T1000 (cell line): ENCODE results near the gene ARHGAP18.

Experiments
- DNase-seq: peaks from one replicate; lab custom pipeline; 2025; ENCODE audit warnings: mixed read lengths; lab: John Stamatoyannopoulos, UW

ARHGAP18 gene

GRCh38 chr6:129614464-129614863 is 95.5 kb downstream of the ARHGAP18 start:
- no peak for DNase-seq

GRCh38 chr6:129612440-129612839 is 97.5 kb downstream of the ARHGAP18 start:
- no peak for DNase-seq

- DNase-seq: no peak
Observed at GRCh38 chr6:129609635-129610034, 100.3 kb downstream of the ARHGAP18 start.

- no peak for DNase-seq
Observed at GRCh38 chr6:129608886-129609537, 101.0 kb downstream of the ARHGAP18 start.

- DNase-seq: no peak
Observed at GRCh38 chr6:129607581-129608186, 102.3 kb downstream of the ARHGAP18 start.

GRCh38 chr6:129606664-129607063 is 103.3 kb downstream of the ARHGAP18 start:
- no peak for DNase-seq

- no peak for DNase-seq
Observed at GRCh38 chr6:129605967-129606366, 104.0 kb downstream of the ARHGAP18 start.

GRCh38 chr6:129605095-129605494 is 104.9 kb downstream of the ARHGAP18 start:
- no peak for DNase-seq

- no peak for DNase-seq
Observed at GRCh38 chr6:129604321-129604720, 105.7 kb downstream of the ARHGAP18 start.

GRCh38 chr6:129603741-129604140 is 106.2 kb downstream of the ARHGAP18 start:
- no peak for DNase-seq

GRCh38 chr6:129601323-129601722 is 108.7 kb downstream of the ARHGAP18 start:
- DNase-seq: no peak

- DNase-seq: no peak
Observed at GRCh38 chr6:129599467-129599866, 110.5 kb downstream of the ARHGAP18 start.

- no peak for DNase-seq
Observed at GRCh38 chr6:129598244-129599187, 111.5 kb downstream of the ARHGAP18 start.

GRCh38 chr6:129597023-129597713 is 112.8 kb downstream of the ARHGAP18 start:
- no peak for DNase-seq

- no peak for DNase-seq
Observed at GRCh38 chr6:129596522-129596921, 113.5 kb downstream of the ARHGAP18 start.

GRCh38 chr6:129593233-129593564 is 116.8 kb downstream of the ARHGAP18 start:
- DNase-seq: no peak

- no peak for DNase-seq
Observed at GRCh38 chr6:129592516-129593232, 117.3 kb downstream of the ARHGAP18 start.

- no peak for DNase-seq
Observed at GRCh38 chr6:129590408-129591022, 119.5 kb downstream of the ARHGAP18 start.

- no peak for DNase-seq
Observed at GRCh38 chr6:129586815-129587214, 123.2 kb downstream of the ARHGAP18 start.

GRCh38 chr6:129583866-129584265 is 126.1 kb downstream of the ARHGAP18 start:
- DNase-seq: no peak

- no peak for DNase-seq
Observed at GRCh38 chr6:129578315-129578714, 131.7 kb downstream of the ARHGAP18 start.
